HUES6 (cell line): Measurements from ENCODE around the gene CCDC117.
"Not testable (repeated sequence)": the region's sequence is repeated elsewhere in the genome, so short reads cannot be mapped to it uniquely, and the experiment has no call there.

Experiments used
- H3K27ac ChIP-seq: 2 replicates; pipeline ENCODE4 v1.7.0; 2013; ENCODE audit warnings: low read depth, mild to moderate bottlenecking, low read length, inconsistent platforms
- H3K27me3 ChIP-seq: 2 replicates; pipeline ENCODE4 v1.6.1; 2013; ENCODE audit warnings: low read length; ENCODE audit not compliant: control insufficient read depth, insufficient read depth
- H3K36me3 ChIP-seq: 2 replicates; pipeline ENCODE4 v1.6.1; 2013; ENCODE audit warnings: low read length; ENCODE audit not compliant: control insufficient read depth, insufficient read depth
- H3K4me1 ChIP-seq: 2 replicates; pipeline ENCODE4 v1.6.1; 2013; ENCODE audit warnings: low read length; ENCODE audit not compliant: control insufficient read depth, insufficient read depth
- H3K4me3 ChIP-seq: 2 replicates; pipeline ENCODE4 v1.5.1; 2013; ENCODE audit warnings: low read depth, low read length
- H3K9ac ChIP-seq: one replicate; pipeline ENCODE4 v1.6.1; 2013; ENCODE audit warnings: mild to moderate bottlenecking, low read length
- H3K9me3 ChIP-seq: 2 replicates; pipeline ENCODE4 v1.6.1; 2013; ENCODE audit warnings: low read depth, low read length; ENCODE audit not compliant: control insufficient read depth, insufficient read depth

CCDC117 gene

GRCh38 chr22:28772633-28773460, at the start of gene CCDC117:
TSS of gene CCDC117 (plus strand) at chr22:28772695. CDS start at chr22:28772850, 155 bp downstream.
- H3K4me3 ChIP-seq = peak within 1 kb of the TSS; percentile 76
- peak within 1 kb of the TSS; percentile 82 for H3K27ac ChIP-seq
- peak within 1 kb of the TSS; percentile 86 for H3K9ac ChIP-seq
- 0 out of 2 replicates have a peak, but pooled peaks cover 10% of the 10 kb centered on the region for H3K9me3 ChIP-seq
- no peaks in the 10 kb centered on the region for H3K27me3 ChIP-seq
- H3K36me3 ChIP-seq = peaks cover 25% of the 10 kb centered on the region
- no peaks in the 10 kb centered on the region for H3K4me1 ChIP-seq

GRCh38 chr22:28728002-28728401, 44.5 kb upstream of the CCDC117 start:
- Histone ChIP-seq H3K27ac (no peak overlapping the region), H3K4me1 (no peaks in the 10 kb centered on the region), H3K27me3 (no peaks in the 10 kb centered on the region), H3K9me3 (no peaks in the 10 kb centered on the region), H3K36me3 (peaks cover 70% of the 10 kb centered on the region), H3K9ac (no peak overlapping the region), H3K4me3 (no peak overlapping the region)

GRCh38 chr22:28728621-28729313, 43.7 kb upstream of the CCDC117 start:
- Histone ChIP-seq H3K9me3 (no peaks in the 10 kb centered on the region), H3K4me1 (no peaks in the 10 kb centered on the region), H3K9ac (no peak overlapping the region), H3K4me3 (no peak overlapping the region), H3K36me3 (peaks cover 71% of the 10 kb centered on the region), H3K27me3 (no peaks in the 10 kb centered on the region), H3K27ac (no peak overlapping the region)

- H3K36me3 ChIP-seq = peaks cover 59% of the 10 kb centered on the region
- no peak overlapping the region for H3K27ac ChIP-seq
- H3K9me3 ChIP-seq = no peaks in the 10 kb centered on the region
- H3K4me1 ChIP-seq = peaks cover 7% of the 10 kb centered on the region
- H3K9ac ChIP-seq = no peak overlapping the region
- no peaks in the 10 kb centered on the region for H3K27me3 ChIP-seq
- H3K4me3 ChIP-seq = no peak overlapping the region
Observed at GRCh38 chr22:28730179-28730578, 42.3 kb upstream of the CCDC117 start.

- Histone ChIP-seq H3K9me3 (no peaks in the 10 kb centered on the region), H3K27me3 (no peaks in the 10 kb centered on the region), H3K27ac (peak overlapping the region; percentile 17; the same call in 1 of the 2 replicates), H3K36me3 (peaks cover 28% of the 10 kb centered on the region), H3K4me1 (peaks cover 31% of the 10 kb centered on the region), H3K4me3 (no peak overlapping the region), H3K9ac (no peak overlapping the region)
Observed at GRCh38 chr22:28734393-28734792, 38.1 kb upstream of the CCDC117 start.

- H3K9ac ChIP-seq = peak overlapping the region; percentile 24
- no peaks in the 10 kb centered on the region for H3K27me3 ChIP-seq
- peak overlapping the region; percentile 25; the same call in 1 of the 2 replicates for H3K4me3 ChIP-seq
- peaks cover 31% of the 10 kb centered on the region for H3K4me1 ChIP-seq
- H3K9me3 ChIP-seq = no peaks in the 10 kb centered on the region
- peaks cover 16% of the 10 kb centered on the region for H3K36me3 ChIP-seq
- H3K27ac ChIP-seq = peak overlapping the region; percentile 72; the same call in 1 of the 2 replicates
Observed at GRCh38 chr22:28736301-28737155, 36.0 kb upstream of the CCDC117 start.

- no peaks in the 10 kb centered on the region for H3K27me3 ChIP-seq
- no peak overlapping the region for H3K9ac ChIP-seq
- H3K27ac ChIP-seq = no peak overlapping the region
- H3K36me3 ChIP-seq = peaks cover 8% of the 10 kb centered on the region
- peaks cover 31% of the 10 kb centered on the region for H3K4me1 ChIP-seq
- no peaks in the 10 kb centered on the region for H3K9me3 ChIP-seq
- no peak overlapping the region for H3K4me3 ChIP-seq
Observed at GRCh38 chr22:28737701-28738100, 34.8 kb upstream of the CCDC117 start.

GRCh38 chr22:28738876-28739275, 33.6 kb upstream of the CCDC117 start:
- H3K27me3 ChIP-seq, H3K9ac ChIP-seq, H3K27ac ChIP-seq, H3K4me3 ChIP-seq, H3K9me3 ChIP-seq, H3K36me3 ChIP-seq: not testable (repeated sequence)
- peaks cover 31% of the 10 kb centered on the region for H3K4me1 ChIP-seq

- peak overlapping the region; percentile 84 for H3K4me3 ChIP-seq
- no peaks in the 10 kb centered on the region for H3K9me3 ChIP-seq
- peaks cover 25% of the 10 kb centered on the region for H3K36me3 ChIP-seq
- peak overlapping the region; percentile 76; the same call in 1 of the 2 replicates for H3K27ac ChIP-seq
- H3K9ac ChIP-seq = peak overlapping the region; percentile 71
- no peaks in the 10 kb centered on the region for H3K27me3 ChIP-seq
- peaks cover 20% of the 10 kb centered on the region for H3K4me1 ChIP-seq
Observed at GRCh38 chr22:28741200-28741784, 31.2 kb upstream of the CCDC117 start.

GRCh38 chr22:28741785-28742561, 30.5 kb upstream of the CCDC117 start, which contains the start of the genes CHEK2 and HSCB:
TSS of gene CHEK2 (minus strand) at chr22:28741820. CDS start at chr22:28734721, 7,099 bp downstream.
TSS of gene HSCB (plus strand) at chr22:28742039. CDS start at chr22:28742096, 57 bp downstream.
- Histone ChIP-seq H3K27ac (peak within 1 kb of the TSS; percentile 76; the same call in 1 of the 2 replicates), H3K27me3 (no peaks in the 10 kb centered on the region), H3K9ac (peak within 1 kb of the TSS; percentile 84), H3K36me3 (peaks cover 31% of the 10 kb centered on the region), H3K9me3 (no peaks in the 10 kb centered on the region), H3K4me1 (peaks cover 14% of the 10 kb centered on the region), H3K4me3 (peak within 1 kb of the TSS; percentile 84)
